GM23338 (cell line): ENCODE results near the gene TWIST2.

Experiments used
- EZH2 ChIP-seq: fragments of 200-600 bp; sonication (generic); IDR thresholded peaks from one replicate; pipeline ENCODE4 v1.8.0; 2017; ENCODE audit warnings: antibody characterized with exemption, mild to moderate bottlenecking, low read depth; ENCODE audit not compliant: unreplicated experiment
- EZH2phosphoT487 ChIP-seq: fragments of 200-600 bp; sonication (generic); IDR thresholded peaks from one replicate; pipeline ENCODE4 v1.8.1; 2018; ENCODE audit warnings: antibody characterized with exemption; ENCODE audit not compliant: unreplicated experiment
- POLR2AphosphoS5 ChIP-seq: IDR thresholded peaks from 2 replicates; pipeline ENCODE4 v1.6.1; 2016; ENCODE audit warnings: antibody characterized with exemption, low read depth
- TF ChIP-seq, protein P1 (sequence below), 2 experiments: fragments of 200-600 bp in 1 of 2; sonication (generic) in 1 of 2; conservative IDR thresholded peaks; 2 replicates each; pipeline versions ENCODE4 v1.5.1 to v1.6.1; 2016 to 2017; ENCODE audit warnings: antibody characterized with exemption in 2 of 2, low read depth in 2 of 2, mild to moderate bottlenecking in 2 of 2, moderate library complexity in 1 of 2
- TF ChIP-seq, protein P2 (sequence below): IDR thresholded peaks from one replicate; pipeline ENCODE4 v1.6.1; 2018; ENCODE audit warnings: antibody characterized with exemption; ENCODE audit not compliant: unreplicated experiment

DNA sequence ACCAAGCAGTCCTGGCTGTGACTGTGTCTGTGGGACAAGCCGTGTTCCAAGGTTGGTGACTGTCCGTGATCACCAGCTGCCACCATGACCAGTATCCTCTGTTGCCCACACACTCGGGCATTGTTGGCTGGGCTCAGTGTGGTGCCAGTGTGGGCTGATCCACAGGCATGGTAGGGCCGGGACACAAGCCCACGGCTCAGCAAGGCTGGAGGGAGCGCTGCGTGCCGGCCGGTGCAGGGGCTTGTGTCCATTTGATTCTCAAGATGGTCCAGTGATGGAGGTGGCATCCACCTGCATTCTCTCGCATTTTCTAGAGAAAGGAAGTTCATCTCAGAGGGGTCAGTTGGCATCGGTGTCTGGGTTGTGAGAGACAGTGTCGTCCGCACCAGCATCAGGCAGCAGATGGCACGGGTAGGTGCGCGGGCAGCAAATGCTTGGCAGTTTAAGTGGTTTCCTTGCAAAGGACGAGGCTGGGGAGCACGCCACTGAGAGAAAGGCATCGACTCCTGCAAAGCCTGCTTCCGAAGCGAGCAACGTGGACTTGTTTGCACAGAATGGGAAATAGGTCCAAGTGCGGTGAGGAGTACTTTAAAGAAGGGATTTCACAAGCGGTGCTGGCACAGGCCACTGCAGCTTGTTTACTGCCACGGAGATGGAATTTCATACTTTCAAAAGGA lies 20.9 kb downstream of the TWIST2 start:
- TF ChIP-seq, protein P1, sequence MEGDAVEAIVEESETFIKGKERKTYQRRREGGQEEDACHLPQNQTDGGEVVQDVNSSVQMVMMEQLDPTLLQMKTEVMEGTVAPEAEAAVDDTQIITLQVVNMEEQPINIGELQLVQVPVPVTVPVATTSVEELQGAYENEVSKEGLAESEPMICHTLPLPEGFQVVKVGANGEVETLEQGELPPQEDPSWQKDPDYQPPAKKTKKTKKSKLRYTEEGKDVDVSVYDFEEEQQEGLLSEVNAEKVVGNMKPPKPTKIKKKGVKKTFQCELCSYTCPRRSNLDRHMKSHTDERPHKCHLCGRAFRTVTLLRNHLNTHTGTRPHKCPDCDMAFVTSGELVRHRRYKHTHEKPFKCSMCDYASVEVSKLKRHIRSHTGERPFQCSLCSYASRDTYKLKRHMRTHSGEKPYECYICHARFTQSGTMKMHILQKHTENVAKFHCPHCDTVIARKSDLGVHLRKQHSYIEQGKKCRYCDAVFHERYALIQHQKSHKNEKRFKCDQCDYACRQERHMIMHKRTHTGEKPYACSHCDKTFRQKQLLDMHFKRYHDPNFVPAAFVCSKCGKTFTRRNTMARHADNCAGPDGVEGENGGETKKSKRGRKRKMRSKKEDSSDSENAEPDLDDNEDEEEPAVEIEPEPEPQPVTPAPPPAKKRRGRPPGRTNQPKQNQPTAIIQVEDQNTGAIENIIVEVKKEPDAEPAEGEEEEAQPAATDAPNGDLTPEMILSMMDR (conservative IDR thresholded peaks at IDR 0.05; ENCODE audit: low read depth in 2 of 2), result no peak
- TF ChIP-seq, protein P2, sequence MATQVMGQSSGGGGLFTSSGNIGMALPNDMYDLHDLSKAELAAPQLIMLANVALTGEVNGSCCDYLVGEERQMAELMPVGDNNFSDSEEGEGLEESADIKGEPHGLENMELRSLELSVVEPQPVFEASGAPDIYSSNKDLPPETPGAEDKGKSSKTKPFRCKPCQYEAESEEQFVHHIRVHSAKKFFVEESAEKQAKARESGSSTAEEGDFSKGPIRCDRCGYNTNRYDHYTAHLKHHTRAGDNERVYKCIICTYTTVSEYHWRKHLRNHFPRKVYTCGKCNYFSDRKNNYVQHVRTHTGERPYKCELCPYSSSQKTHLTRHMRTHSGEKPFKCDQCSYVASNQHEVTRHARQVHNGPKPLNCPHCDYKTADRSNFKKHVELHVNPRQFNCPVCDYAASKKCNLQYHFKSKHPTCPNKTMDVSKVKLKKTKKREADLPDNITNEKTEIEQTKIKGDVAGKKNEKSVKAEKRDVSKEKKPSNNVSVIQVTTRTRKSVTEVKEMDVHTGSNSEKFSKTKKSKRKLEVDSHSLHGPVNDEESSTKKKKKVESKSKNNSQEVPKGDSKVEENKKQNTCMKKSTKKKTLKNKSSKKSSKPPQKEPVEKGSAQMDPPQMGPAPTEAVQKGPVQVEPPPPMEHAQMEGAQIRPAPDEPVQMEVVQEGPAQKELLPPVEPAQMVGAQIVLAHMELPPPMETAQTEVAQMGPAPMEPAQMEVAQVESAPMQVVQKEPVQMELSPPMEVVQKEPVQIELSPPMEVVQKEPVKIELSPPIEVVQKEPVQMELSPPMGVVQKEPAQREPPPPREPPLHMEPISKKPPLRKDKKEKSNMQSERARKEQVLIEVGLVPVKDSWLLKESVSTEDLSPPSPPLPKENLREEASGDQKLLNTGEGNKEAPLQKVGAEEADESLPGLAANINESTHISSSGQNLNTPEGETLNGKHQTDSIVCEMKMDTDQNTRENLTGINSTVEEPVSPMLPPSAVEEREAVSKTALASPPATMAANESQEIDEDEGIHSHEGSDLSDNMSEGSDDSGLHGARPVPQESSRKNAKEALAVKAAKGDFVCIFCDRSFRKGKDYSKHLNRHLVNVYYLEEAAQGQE, result no peak
- TF ChIP-seq POLR2AphosphoS5, result no peak
- TF ChIP-seq EZH2phosphoT487, result no peak
- no peak for TF ChIP-seq EZH2
